HG02571 (cell line): ENCODE measurements around the gene GAS2L3.
"Not testable (repeated sequence)": the region's sequence is repeated elsewhere in the genome, so short reads cannot be mapped to it uniquely, and the experiment has no call there.

ENCODE experiments used
- ATAC-seq: cut with Tn5 transposase; IDR thresholded peaks from one replicate; pipeline ENCODE4 v1.9.1; 2021; ENCODE audit warnings: mild to moderate bottlenecking, moderate library complexity; ENCODE audit not compliant: unreplicated experiment

GAS2L3 gene

DNA sequence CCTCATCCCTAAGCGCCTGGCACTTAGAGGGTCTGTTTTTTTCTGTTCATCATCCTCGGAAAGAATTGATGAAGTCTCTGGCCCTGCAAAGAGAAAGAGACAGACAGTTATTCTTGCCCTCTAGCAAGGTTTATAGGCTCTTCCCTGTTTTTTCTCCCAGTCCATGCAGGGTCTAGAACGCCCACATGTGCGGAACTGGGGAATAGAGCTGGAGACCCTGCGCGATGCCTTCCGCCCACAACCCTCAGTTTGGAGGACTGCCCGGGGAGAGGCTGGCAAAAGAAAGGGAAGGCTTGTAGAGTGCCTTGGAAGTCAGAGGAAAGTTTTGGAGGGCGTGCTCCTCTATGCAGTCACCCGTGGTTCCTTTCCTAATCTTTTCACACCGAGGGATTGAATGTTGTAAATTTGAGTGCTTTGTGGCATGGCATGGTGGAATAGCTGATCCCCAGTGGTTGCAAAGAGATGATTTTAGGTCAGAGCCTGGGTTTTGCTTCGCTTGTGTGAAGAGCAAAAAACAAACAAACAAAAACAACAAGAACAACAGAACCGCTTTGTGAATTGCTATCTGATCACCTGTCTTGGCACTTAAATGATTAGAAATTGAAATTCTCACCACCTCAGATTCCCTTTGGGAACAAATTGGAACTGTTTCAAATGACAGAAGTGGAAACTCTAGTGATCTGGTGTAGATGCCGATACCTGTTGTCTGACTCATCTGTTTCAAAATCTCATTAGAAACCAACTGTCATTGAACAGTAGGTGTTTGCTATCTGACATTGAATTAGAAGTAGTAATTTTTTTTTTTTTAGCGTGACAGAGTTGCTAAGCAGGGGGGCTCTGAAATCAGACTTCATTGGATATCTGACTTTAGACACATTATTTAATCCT lies 947 bp downstream of the GAS2L3 start:
- no peak for ATAC-seq

DNA sequence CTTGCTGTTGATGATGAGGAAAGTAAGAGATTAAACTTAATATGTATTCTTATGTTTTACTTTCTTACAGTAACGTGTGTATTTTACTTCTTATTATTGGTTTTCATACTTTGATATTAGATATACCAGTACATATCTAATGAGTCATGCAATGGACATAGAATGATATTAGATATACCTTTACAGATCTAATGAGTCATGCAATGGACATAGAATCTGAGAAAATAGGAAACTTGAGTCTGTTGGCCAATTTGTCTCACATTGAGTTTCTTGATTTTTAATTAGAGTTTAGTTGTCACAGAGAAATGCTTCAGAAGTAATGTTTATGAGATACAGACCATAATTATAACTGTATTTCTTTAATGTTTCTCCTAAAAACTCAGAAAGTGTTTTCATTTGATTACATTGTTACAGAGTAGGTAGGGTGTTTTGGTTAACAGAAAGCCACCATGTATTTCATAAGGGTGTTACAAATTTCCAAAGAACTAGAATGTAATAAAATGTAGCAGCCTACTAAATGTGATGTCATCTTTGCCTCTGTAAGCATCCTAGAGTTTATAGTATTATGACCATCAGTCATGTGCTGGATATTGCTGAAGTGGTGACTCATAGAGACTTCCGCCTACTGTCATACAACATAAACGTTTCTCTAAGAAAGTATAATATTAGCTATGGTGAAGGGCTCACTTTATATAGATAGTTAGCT lies 3.0 kb downstream of the GAS2L3 start:
- ATAC-seq = no peak

DNA sequence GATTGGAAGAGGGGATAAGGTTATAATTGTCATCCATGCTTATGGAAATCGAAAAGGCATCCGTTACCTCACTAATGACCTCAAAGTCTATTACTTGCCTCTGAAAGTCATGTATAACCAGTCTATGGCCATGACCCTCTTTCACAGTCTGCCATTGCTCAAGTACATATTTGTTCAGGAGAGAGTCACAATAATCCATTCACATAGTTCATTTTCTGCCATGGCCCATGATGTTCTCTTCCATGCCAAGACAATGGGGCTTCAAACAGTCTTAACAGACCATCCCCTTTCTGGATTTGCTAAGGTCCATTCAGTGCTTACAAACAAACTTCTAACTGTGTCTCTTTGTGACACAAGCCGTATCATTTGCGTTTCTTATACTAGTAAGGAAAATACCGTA lies 5.4 kb downstream of the GAS2L3 start:
- no peak for ATAC-seq

DNA sequence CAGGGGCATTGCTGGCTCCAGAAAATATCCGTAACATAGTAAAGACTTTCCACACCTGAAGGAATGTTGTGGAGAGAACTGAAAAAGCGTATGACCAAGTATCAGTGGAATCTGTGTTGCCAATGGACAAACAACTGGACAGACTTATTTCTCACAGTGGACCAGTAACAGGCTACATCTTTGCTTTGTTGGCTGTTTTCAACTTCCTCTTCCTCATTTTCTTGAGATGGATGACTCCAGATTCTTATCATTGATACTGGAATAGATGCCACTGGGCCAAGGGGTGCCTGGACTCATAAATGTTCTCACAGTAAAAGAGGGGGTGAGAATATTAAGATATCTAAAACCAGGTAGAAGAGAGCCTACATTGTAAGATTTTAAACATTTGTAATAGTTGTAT lies 6.4 kb downstream of the GAS2L3 start:
- ATAC-seq = no peak

DNA sequence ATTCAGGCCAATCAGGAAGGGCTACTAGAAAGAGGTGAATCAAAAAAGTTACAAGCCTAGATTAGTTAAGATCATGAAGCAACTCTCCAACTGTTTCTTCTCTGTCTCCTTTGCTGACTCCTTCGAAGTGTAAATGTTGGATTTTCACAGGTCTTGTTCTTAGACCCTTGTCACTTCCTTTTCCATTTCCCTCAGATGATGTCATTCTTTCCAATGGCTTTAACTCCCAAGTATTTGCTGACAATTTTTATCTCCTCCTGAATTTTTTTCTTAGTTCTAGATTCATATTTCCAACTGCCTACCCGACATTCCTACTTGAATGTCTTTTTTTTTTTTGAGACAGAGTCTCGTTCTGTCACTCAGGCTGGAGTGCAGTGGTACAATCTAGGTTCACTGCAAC lies 10.8 kb downstream of the GAS2L3 start:
- ATAC-seq = no peak

DNA sequence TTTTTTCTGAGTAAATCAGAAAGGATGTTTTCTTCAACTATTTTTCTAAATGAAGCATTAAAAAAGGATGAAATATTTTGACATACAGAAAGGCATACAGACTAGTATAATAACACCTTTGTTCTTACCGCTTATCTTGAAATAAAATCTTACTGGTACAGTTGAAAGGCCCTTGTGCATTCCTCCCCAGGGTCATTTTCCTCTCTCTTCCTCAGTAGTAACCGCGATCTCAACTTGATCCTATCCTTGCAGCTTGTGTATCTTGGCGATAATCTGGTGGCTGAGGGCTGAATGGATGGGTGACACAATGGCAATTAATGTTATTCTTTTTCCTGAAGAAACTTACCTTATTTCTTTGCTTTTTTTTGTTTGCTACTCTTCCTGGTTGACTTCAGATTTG lies 18.5 kb downstream of the GAS2L3 start:
- no peak for ATAC-seq

DNA sequence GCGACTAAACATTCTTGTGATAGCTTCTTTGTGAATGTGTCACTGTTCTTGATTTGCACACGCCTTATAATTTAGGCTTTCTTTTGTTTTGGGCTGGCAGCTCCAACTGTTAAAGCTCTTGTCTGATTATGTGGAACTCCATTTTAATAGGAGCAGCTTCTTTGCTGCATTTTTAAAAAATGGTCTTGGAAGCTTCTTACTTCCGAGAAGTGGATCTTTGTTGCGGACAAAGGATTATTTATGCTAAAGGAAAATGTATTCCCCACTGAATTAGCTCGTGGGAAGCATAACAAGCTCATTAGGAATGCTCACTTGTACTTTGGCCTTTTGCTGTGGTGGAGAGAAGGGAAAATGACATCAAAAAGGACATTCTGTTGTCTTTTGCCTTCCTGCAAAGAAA lies 20.0 kb downstream of the GAS2L3 start:
- no peak for ATAC-seq

DNA sequence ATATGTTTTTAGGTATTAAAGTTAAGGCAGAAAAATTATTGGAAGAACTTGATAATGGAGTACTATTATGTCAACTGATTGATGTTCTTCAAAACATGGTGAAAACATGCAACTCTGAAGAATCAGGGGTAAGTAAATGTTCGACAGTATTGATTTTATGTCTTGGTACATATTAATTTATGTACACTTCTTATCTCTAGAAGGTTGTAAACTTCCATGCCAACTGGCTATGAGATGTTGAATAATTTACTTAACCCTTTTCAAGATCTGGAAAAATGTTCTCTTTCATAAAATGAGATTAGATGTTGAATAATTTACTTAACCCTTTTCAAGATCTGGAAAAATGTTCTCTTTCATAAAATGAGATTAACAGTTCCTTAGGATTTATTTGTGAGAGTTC lies 28.1 kb downstream of the GAS2L3 start:
- ATAC-seq = no peak

DNA sequence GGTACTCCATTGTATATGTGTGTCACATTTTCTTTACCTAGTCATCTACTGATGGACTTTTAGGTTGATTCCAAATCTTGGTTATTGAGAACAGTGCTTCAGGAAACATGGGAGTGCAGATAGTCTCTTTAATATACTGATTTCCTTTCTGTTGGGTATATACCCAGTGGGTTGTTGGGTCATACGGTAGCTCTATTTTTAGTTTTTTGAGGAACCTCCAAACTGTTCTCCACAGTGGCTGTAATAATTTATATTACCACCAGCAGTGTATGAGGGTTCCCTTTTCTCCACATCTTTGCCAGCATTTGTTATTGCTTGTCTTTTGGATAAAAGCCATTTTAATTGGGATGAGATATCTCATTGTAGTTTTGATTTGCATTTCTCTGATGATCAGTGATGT lies 29.5 kb downstream of the GAS2L3 start:
- not testable (repeated sequence) for ATAC-seq

DNA sequence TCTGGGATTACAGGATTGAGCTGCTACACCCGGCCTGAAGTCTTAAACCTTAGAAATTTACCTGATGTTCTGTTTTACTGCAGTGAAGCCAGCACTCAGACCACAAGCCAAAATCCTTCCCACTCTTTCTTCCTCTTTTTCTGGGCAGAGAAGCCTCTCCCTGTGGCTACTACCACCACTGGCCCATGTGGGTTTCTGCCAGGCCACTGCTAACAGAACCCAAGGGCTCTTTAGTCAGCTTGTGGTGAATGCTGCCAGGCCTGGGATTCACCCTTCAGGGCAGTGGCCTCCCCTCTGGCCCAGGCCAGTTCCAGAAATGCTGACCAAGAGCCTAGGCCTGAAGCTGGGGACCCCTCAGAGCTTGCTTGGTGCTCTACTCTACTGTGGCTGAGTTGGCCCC lies 35.3 kb downstream of the GAS2L3 start:
- no peak for ATAC-seq

DNA sequence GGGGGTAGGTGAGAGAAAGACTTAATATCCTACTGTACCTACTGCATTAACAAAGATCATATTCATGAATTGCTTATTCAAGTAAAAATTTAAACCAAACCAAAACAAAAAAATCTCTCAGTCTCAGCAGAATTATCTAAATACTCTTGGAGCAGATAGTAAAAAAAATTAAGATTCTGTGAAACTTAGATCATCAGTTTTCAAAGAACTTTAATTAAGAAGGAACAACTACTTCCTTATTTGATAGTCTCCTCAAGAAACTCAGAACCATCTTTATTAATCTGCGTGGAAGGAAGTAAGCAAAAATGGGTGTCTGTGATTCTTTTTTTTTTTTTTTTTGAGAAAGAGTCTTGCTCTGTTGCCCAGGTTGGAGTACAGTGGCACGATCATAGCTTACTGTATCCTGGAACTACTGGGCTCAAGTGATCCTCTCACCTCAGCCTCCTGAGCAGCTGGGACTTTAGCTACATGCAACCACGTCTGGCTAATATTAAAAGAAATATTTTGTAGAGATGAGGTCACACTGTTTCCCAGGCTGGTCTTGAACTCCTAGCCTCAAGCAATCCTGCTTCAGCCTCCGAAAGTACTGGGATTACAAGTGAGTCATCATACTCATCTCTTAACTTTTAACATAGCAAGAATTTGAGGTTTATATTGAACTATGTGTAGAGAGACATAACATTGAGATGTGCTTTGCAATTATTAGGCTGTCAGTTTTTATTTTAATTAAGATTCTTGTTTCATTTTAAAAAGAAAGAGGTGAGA lies 37.4 kb downstream of the GAS2L3 start:
- ATAC-seq = no peak

DNA sequence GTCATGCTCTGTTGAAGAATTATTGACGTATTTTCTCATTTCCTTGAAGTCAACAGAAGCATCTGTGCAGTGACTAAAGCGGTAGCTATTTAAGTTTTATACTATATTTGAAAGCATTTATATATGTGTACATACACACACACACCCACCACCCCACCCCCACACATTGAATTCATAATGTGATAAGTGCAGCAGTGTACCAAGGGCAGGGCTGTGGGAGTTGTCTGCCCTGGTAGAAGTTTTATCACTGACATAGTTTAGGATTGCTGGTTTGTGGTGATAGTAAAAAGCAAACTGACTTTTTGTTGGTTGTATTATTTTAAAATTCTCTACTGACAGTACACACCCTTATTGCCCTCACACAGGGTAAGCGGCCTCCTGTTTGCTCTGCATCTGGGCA lies 39.1 kb downstream of the GAS2L3 start:
- ATAC-seq = no peak

DNA sequence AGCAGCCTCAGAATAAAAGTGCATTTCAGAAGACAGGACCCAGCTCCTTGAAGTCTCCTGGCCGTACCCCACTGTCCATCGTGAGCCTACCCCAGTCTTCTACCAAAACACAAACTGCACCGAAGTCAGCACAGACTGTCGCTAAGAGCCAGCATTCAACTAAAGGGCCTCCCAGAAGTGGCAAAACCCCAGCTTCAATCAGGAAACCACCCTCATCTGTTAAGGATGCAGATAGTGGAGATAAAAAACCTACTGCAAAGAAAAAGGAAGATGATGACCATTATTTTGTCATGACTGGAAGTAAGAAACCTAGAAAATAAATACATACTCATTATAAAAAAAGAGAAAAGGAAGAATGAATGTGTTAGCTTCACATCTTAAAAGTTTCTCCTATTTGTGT lies 51.1 kb downstream of the GAS2L3 start:
- ATAC-seq = no peak

DNA sequence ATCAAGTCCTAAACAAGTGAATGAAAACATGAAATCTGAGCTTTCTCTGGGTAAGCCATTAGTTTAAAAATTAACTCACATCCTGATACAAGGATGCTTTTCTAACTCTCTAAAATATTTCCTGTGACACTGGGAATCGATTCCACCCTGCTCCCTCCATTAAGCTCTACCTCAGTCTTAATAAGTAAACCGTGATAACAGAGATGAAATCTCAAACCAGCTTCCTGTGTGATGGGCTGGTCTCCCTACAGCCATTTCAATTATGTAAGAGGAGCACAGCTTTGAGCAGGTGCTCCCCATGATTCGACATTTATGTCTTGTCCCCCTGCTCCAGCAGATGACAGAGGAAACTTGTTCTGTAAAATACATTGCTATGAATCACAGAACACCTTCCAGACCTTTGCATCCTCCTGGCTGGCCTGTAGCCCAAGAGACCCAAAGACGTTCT lies 59.0 kb downstream of the GAS2L3 start:
- ATAC-seq = no peak

DNA sequence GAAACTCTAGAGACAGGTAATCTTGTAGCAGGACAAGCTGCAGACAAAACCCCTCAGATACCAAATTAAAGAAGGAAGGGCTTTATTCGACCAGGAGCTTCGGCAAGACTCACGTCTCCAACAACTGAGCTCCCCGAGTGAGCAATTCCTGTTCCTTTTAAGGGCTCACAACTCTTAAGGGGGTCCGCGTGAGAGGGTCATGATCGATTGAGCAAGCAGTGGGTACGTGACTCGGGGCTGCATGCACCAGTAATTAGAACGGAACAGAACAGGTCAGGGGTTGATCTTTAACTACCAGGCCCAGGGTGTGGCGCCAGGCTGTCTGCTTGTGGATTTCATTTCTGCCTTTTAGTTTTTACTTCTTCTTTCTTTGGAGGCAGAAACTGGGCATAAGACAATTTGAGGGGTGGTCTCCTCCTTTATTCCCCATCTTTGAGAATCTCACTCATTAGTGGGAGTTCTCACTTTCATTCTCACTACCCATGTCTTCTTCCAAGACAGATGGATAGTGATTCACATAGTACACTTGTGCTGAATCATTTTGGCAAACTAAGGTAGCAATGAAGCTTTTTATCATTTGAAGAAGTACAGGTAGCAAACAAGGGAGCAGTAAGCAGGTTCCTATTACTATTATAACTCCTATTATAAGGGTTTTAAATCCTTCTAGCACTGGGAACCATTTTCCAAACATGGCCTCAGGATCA lies 59.8 kb downstream of the GAS2L3 start:
- ATAC-seq = not testable (repeated sequence)

DNA sequence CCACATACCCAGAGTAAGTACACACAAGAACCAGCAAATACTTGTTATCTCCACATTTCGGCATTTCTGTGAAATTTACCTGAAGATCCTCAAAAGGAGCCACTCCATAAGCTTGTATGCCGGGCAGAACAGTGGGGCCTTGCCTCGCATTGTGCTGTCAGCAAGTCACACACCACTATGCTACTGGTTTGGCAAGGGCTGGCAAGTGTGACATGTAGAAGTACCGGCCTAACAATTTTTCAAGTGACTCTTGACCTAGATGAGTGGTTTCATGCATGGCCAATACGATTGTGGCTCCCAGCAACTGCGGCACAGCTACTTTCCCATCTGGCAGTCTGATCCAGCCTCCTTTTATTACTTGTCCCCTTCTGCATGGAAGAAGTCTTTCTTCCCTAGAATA lies 69.8 kb downstream of the GAS2L3 start:
- ATAC-seq = no peak

DNA sequence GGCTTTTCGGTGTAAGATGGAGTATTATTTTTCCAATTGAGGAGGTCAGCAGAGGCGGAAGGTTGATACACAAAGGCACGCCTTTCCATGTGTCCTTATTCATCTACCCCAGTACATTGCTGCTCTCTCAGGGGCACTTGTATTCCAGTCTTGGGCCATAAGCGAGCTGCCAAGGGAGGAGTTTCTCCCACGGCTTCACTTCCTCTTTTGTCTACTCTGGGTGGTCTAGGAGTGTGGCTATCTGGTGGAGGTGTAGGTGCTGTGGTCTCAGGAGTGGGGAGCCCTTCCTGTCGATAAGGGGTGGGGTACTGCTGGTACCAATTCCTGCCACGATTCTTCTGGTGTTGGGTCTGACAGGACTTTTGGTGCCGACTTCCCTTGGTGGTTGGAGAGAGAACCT lies 73.4 kb downstream of the GAS2L3 start:
- ATAC-seq = no peak

DNA sequence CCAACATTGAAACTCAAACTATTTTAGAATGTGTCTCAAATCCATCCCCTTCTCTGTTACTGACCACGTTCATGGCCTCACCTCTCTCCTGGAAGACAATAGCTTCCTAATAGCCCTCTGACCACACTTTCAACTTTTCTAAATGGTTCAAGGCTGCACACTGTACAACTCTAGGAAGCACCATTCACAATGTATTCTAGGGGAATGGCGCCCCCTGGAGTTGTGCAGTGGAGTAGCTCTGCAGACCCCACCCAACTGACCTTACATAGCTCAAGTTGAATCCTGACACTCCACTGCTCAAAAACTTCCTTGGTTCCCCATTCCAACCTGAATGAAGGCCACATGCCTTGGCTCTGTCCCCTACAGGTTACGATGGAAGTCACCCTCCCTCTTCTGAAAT lies 77.6 kb downstream of the GAS2L3 start:
- no peak for ATAC-seq

DNA sequence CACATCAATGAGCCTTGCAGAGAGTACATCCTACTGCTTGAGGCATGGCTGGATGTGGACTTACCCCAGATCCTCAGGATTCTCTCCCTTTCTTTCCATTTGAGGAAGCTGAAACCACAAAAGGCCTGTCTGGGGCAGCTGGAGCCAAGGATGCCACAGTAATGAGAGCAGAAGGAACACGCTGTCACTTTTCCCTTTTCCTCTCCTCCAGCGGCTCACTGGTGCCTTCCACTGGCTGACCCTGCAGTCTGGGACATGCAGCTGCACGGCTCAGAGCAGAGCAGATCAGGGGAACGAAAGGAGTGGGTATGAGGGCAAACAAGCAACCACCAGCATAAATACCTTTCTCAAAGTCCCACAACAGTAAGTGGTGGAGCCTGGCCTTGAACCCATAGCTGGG lies 78.2 kb downstream of the GAS2L3 start:
- ATAC-seq = no peak

DNA sequence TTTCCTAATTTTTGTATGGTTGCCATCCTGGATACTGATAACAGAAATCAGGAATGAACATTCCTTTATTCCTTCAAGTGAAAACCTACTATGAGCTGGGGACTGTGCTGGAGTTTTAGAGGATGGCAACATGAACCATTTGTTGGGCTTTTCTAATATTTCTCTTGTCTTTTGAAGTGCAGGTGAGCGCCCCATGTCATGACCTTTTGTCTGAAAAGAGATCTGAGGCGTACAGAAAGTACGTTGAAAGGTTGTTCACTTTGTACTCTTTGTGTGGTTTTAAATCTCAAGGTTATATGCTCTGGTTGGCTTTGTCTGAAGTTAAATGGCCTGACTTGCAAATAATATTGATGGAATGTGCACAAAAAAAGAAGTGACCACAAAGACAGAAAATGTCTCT lies 79.0 kb downstream of the GAS2L3 start:
- no peak for ATAC-seq

DNA sequence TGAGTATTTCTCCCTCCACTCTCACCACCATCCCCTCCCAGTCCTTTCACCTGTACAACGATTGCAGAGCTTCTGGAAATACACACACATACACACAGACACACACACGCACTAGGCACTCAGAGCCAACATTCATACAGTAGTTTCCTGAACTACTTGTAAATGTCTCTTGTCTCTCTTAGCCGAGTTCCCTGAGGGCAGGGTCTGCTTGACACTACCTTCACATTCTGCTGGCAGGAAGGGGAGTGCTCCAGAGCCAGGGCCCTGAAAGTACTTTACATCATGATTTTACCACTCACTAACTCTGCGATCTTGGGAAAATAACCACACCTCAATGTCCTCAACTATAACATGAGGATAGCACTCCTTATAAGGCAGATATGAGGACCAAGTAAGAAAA lies 82.7 kb downstream of the GAS2L3 start:
- ATAC-seq = no peak
